Activated T-cell treated with anti-CD3 and anti-CD28 coated beads for 4 hours (primary cell): ENCODE results near the gene NR2F2.
"Not testable (repeated sequence)": the region's sequence is repeated elsewhere in the genome, so short reads cannot be mapped to it uniquely, and the experiment has no call there.

Experiments used
- DNase-seq: peaks from one replicate; pipeline ENCODE4 v3.0.0-alpha.2; 2020

Gene NR2F2

GRCh38 chr15:96369825-96370621 lies 39.5 kb downstream of the NR2F2 start:
- no peak for DNase-seq

GRCh38 chr15:96372554-96372953 lies 42.1 kb downstream of the NR2F2 start:
- DNase-seq, result no peak

DNA sequence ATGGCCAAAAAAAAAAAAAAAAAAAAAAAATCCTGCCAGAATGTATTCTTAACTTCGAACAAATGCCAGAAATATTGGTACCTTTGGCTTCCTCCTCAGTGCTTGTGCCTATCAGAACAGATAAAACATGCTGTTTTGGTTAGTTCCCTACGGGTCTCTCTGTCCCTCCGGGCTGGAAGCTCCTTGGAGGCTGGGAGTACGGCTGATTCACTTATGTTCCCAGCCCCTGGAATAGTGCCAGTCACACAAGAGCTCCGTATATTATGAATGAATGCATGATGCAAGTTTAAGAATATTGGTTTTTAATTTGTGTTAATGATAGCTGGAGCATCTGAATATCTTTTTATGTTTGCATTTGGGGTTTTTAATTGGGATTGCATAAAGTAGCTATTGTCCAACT lies 44.0 kb downstream of the NR2F2 start:
- DNase-seq, result no peak

DNA sequence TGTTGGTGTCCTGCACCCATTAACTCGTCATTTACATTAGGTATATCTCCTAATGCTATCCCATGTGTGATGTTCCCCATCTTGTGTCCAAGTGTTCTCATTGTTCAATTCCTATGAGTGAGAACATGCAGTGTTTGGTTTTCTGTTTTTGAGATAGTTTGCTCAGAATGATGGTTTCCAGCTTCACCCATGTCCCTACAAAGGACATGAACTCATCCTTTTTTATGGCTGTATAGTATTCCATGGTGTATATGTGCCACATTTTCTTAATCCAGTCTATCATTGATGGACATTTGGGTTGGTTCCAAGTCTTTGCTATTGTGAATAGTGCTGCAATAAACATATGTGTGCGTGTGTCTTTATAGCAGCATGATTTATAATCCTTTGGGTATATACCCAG lies 49.1 kb downstream of the NR2F2 start:
- not testable (repeated sequence) for DNase-seq

GRCh38 chr15:96381463-96381862 lies 51.0 kb downstream of the NR2F2 start:
- DNase-seq, result no peak

- DNase-seq, result no peak
Observed at GRCh38 chr15:96385195-96385594, 54.7 kb downstream of the NR2F2 start.

GRCh38 chr15:96388673-96389072 lies 58.2 kb downstream of the NR2F2 start:
- no peak for DNase-seq
